ENCODE results near the gene BRD1. TPM values are rescaled to one million over a fixed set of nuclear protein-coding genes. Genes with fewer than 3 reads are reported as not detected.
A peak's percentile ranks its signal among the peaks of the same experiment; 100 is the strongest.

The BRD1 gene
- total RNA-seq, 4 donors from 2014 or later = 69.3 to 116 (median 81.1) TPM

- Histone ChIP-seq H3K27ac (no peak overlapping the region), H3K9me3 (no peaks in the 10 kb centered on the region), H3K36me3 (no peaks in the 10 kb centered on the region), H3K4me1 (peaks cover 3% of the 10 kb centered on the region), H3K4me3 (no peak overlapping the region), H3K27me3 (peaks cover 73% of the 10 kb centered on the region)
- no peak for DNase-seq (ENCODE audit: low spot score in 2 of 2)
- 76% methylated on average over 16 of the region's 27 CpGs for WGBS
- TF ChIP-seq POLR2A (IDR thresholded peaks at IDR 0.05) = no peak
- TF ChIP-seq, protein P1, sequence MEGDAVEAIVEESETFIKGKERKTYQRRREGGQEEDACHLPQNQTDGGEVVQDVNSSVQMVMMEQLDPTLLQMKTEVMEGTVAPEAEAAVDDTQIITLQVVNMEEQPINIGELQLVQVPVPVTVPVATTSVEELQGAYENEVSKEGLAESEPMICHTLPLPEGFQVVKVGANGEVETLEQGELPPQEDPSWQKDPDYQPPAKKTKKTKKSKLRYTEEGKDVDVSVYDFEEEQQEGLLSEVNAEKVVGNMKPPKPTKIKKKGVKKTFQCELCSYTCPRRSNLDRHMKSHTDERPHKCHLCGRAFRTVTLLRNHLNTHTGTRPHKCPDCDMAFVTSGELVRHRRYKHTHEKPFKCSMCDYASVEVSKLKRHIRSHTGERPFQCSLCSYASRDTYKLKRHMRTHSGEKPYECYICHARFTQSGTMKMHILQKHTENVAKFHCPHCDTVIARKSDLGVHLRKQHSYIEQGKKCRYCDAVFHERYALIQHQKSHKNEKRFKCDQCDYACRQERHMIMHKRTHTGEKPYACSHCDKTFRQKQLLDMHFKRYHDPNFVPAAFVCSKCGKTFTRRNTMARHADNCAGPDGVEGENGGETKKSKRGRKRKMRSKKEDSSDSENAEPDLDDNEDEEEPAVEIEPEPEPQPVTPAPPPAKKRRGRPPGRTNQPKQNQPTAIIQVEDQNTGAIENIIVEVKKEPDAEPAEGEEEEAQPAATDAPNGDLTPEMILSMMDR (IDR thresholded peaks at IDR 0.05) = no peak
- no peak for TF ChIP-seq EP300 (IDR thresholded peaks at IDR 0.05)
- TF ChIP-seq POLR2AphosphoS5 (IDR thresholded peaks at IDR 0.05) = no peak
These were observed 100.3 kb downstream of the BRD1 start for GRCh38 chr22:49727191-49727880.

DNA sequence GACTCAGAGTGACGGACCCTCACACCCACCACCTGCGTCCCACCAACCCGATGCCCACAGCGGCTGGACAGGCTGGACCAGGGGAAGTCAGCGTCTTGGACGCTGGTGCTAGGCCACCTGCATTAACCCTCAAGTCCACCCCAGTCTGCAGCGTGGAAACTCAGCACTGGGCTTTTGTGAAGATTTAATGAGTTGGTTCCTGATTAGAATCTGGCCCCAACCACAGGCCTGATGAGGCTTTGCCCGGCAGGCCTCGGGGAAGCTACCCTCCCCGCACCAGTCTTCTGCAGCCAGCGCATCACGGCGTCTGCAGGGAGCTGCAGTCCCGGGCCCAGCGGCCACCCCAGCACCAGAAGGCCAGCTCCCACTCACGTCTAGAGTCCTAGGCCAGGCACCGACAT lies 101.0 kb downstream of the BRD1 start:
- TF ChIP-seq EP300 (IDR thresholded peaks at IDR 0.05) (no peak), POLR2A (IDR thresholded peaks at IDR 0.05) (no peak), POLR2AphosphoS5 (IDR thresholded peaks at IDR 0.05) (no peak)
- TF ChIP-seq, protein P1 (IDR thresholded peaks at IDR 0.05) = no peak
- 67% methylated on average over 15 of the region's 17 CpGs for WGBS
- DNase-seq (ENCODE audit: low spot score in 2 of 2) = no peak
- Histone ChIP-seq H3K27me3 (peaks cover 73% of the 10 kb centered on the region), H3K4me1 (peaks cover 3% of the 10 kb centered on the region), H3K9me3 (no peaks in the 10 kb centered on the region), H3K27ac (no peak overlapping the region), H3K36me3 (no peaks in the 10 kb centered on the region), H3K4me3 (no peak overlapping the region)

- TF ChIP-seq EP300 (IDR thresholded peaks at IDR 0.05) (no peak), POLR2A (IDR thresholded peaks at IDR 0.05) (no peak), POLR2AphosphoS5 (IDR thresholded peaks at IDR 0.05) (no peak)
- TF ChIP-seq, protein P1 (IDR thresholded peaks at IDR 0.05) = no peak
- Histone ChIP-seq H3K27ac (no peak overlapping the region), H3K36me3 (no peaks in the 10 kb centered on the region), H3K9me3 (no peaks in the 10 kb centered on the region), H3K4me1 (peaks cover 3% of the 10 kb centered on the region), H3K4me3 (no peak overlapping the region), H3K27me3 (peaks cover 71% of the 10 kb centered on the region)
- DNase-seq (ENCODE audit: low spot score in 2 of 2) = no peak
- WGBS = 74% methylated on average over 10 of the region's 10 CpGs
These were observed 101.5 kb downstream of the BRD1 start for GRCh38 chr22:49726022-49726681.

- DNase-seq (ENCODE audit: low spot score in 2 of 2) = no peak
- Histone ChIP-seq H3K4me3 (no peak overlapping the region), H3K27ac (no peak overlapping the region), H3K27me3 (peaks cover 72% of the 10 kb centered on the region), H3K4me1 (peaks cover 3% of the 10 kb centered on the region), H3K9me3 (no peaks in the 10 kb centered on the region), H3K36me3 (no peaks in the 10 kb centered on the region)
- 60% methylated on average over 1 of the region's 19 CpGs for WGBS
- TF ChIP-seq, protein P1 (IDR thresholded peaks at IDR 0.05) = no peak
- TF ChIP-seq EP300 (IDR thresholded peaks at IDR 0.05) (no peak), POLR2AphosphoS5 (IDR thresholded peaks at IDR 0.05) (no peak), POLR2A (IDR thresholded peaks at IDR 0.05) (no peak)
These were observed 102.2 kb downstream of the BRD1 start for GRCh38 chr22:49725516-49725915.

DNA sequence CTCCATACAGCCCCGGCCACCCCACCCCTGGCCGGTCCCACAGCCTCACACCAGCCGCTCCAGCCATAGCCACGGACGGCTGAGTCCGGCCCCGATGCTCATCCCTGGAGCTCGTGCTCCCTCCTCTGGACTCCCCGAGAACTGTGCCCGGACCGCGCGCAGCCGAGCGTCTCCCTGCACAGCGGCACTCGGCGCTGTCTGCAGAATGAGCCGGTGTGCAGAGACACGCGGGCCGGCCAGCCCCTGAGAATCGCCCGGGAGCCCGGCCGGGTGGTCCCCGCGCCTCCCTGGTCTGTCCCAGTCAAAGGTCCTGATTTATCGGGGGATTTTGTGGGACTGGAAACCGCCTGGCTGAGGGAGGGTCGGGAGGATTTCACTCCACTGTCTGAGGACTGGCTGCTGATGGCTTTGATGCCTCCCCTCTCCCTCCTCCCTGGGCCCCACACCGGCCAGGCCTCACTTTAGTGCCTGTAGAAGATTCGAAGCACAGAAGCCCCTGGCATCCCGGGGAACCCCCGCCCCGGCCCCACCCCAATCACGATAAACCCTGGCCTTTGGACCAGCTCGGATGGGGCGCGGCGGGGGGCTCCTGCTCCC lies 102.7 kb downstream of the BRD1 start:
- Histone ChIP-seq H3K4me1 (peaks cover 3% of the 10 kb centered on the region), H3K36me3 (no peaks in the 10 kb centered on the region), H3K27ac (no peak overlapping the region), H3K9me3 (no peaks in the 10 kb centered on the region), H3K4me3 (peak overlapping the region; percentile 38), H3K27me3 (peaks cover 72% of the 10 kb centered on the region)
- no peak for DNase-seq (ENCODE audit: low spot score in 2 of 2)
- 4% methylated on average over 31 of the region's 41 CpGs for WGBS
- TF ChIP-seq EP300 (IDR thresholded peaks at IDR 0.05) (no peak), POLR2A (IDR thresholded peaks at IDR 0.05) (no peak), POLR2AphosphoS5 (IDR thresholded peaks at IDR 0.05) (no peak)
- TF ChIP-seq, protein P1 (IDR thresholded peaks at IDR 0.05) = peak; percentile 4 to 58

Measured in suprapubic skin (tissue), 4 donors.